22Rv1 (cell line): ENCODE measurements around the gene GRAMD1B.

Experiments
- ZFX ChIP-seq: fragments of 450-650 bp; IDR thresholded peaks from 2 replicates; pipeline ENCODE4 v1.6.1; 2017; ENCODE audit warnings: antibody characterized with exemption, borderline replicate concordance
- TF ChIP-seq, protein P1 (sequence below): fragments of 450-650 bp; IDR thresholded peaks from 2 replicates; pipeline ENCODE4 v1.5.1; 2017; ENCODE audit warnings: mild to moderate bottlenecking

DNA sequence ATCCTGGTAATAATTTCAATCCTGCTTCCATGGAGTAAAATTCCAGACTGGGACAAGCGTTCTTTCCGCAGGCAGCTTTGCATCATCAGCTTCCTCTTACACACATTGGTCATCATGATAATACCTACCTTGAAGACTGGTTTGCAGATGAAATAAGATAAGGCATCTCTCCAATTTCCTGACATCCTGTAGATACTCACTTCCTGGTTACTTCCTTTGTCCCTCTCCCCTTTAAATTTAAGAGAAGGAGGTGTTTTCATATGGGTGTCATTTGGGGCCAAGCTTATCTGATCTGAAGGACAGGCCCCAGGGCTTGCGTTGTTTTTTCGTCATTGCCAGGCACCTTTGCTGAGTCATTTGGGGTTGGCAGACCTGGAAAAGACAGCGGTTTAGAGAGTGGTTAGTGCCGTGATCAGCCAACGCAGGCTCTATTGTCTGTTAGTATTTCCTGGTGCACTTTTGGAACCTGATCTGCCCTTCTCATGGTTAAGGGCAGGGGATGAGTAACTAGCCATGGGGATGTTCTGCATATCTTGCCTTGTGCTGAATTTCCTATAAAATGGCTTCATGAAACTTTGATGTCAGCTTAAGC is 24.1 kb downstream of the GRAMD1B start:
- TF ChIP-seq, protein P1, sequence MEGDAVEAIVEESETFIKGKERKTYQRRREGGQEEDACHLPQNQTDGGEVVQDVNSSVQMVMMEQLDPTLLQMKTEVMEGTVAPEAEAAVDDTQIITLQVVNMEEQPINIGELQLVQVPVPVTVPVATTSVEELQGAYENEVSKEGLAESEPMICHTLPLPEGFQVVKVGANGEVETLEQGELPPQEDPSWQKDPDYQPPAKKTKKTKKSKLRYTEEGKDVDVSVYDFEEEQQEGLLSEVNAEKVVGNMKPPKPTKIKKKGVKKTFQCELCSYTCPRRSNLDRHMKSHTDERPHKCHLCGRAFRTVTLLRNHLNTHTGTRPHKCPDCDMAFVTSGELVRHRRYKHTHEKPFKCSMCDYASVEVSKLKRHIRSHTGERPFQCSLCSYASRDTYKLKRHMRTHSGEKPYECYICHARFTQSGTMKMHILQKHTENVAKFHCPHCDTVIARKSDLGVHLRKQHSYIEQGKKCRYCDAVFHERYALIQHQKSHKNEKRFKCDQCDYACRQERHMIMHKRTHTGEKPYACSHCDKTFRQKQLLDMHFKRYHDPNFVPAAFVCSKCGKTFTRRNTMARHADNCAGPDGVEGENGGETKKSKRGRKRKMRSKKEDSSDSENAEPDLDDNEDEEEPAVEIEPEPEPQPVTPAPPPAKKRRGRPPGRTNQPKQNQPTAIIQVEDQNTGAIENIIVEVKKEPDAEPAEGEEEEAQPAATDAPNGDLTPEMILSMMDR, result no peak
- TF ChIP-seq ZFX, result no peak
